HG03108 (cell line): ENCODE results near the gene SSBP3.

Experiments used
- ATAC-seq: cut with Tn5 transposase; IDR thresholded peaks from one replicate; pipeline ENCODE4 v1.9.1; 2021; ENCODE audit warnings: moderate library complexity; ENCODE audit not compliant: unreplicated experiment

The SSBP3 gene

DNA sequence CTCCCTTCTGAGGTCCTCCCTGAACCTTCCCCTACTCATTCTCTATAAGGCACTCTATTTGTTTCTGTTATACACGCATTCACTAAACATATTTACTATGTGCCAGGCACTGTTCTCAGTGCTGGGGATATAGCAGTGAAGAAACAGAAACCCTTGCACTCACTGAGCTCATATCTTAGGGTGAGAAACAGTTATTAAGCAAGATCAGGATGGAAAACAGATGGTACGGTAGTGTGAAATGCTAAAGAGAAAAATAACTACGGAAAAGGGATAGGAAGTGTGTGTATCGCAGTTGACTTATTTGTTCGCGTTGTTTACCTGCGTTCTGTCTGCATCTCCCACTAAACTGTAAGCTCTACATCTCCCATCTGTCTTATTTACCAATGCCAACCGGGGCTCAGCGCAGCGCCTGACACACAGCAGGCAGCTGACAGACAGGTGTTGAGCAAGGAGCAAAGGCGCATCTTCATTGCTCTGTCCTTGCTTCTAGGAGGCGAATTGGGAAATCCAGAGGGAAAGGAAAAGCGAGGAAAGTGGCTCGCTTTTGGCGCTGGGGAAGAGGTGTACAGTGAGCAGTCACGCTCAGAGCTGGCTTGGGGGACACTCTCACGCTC is 206.9 kb downstream of the SSBP3 start:
- ATAC-seq = no peak

DNA sequence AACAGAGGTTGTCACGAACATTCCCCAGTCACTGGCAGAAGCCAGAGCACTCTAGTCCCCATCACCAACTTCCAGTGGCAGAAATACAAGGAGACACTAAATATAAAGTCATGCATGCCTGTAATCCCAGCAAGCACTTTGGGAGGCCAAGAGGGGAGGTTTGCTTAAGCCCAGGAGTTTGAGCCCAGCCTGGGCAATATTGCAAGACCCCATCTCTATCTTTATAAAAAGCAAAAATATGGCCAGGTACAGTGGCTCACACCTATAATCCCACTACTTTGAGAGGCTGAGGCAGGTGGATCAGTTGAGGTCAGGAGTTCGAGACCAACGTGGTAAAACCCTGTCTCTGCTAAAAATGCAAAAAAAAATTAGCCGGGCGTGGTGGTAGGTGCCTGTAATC is 212.7 kb downstream of the SSBP3 start:
- no peak for ATAC-seq

DNA sequence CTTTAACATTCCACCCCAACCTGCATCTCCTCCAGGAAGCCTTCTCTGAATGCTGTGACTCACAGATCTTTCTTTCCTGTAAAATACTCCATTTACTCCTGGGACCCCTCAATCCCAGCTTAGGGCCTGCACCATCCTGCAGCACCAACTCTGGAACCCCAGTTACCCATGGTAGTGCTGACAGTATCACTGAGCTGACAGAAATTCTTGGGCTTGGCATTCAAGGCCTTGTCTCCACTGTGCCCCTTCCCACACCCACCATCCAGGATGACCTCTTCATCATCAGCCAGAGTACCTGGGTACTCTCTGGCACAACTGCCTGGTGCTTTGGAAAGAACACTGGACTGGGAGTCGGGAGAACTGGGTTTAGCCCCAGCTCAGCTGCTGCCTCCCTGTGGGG is 214.7 kb downstream of the SSBP3 start:
- no peak for ATAC-seq

DNA sequence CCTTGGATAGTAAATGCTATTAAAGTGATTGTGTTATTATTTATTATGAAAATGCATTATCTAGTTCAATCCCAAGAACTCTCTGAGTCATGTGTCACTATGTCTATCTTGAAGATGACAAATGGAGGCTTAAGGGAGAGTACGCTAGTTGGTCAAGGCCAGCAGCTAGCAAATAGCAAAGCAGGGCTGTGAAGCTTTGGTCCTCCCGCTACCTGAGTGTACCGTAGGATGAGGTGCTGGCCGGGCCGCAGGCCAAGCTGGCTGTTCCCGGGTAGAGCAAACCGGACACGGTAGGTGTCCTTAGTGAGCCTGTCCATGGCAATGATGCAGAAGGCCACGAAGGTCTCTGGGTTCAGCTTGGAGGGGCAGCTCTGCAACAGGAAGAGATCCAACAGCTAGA is 215.7 kb downstream of the SSBP3 start:
- ATAC-seq = no peak

DNA sequence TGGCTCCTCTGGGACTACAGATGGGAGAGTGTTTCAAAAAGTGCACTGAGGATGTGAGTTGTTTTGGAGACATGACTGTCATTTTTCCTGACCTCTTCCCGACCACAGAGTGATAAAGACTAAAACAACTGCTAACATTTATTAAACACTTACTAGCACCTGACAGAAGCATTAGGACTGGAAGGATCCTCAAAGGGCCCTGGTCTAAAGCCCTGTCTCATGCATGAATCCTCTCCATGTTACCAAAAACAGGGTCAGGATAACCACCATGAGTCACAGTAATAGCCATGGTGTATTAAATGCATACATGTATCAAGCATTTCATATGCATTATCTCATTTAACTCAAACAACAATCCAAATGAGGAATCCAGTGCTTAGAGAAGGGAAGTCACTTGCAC is 217.9 kb downstream of the SSBP3 start:
- ATAC-seq = no peak

DNA sequence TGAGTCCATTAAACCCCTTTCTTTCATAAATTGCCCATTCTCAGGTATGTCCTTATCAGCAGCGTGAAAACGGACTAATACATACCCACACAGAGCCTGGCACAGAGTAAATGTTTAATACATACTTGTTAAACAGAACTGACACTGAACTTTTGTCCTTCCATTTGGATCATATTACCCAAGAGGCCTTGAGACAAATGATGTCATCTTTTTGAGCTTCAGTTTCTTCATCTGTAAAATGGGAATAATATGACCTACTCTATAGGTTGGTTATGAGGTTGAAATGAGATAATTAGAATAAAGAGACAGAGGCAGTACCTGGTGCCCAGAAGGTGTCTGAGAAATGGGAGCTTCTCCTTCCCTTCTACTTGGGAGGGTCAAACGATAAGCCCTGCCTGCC is 220.1 kb downstream of the SSBP3 start:
- ATAC-seq = no peak

DNA sequence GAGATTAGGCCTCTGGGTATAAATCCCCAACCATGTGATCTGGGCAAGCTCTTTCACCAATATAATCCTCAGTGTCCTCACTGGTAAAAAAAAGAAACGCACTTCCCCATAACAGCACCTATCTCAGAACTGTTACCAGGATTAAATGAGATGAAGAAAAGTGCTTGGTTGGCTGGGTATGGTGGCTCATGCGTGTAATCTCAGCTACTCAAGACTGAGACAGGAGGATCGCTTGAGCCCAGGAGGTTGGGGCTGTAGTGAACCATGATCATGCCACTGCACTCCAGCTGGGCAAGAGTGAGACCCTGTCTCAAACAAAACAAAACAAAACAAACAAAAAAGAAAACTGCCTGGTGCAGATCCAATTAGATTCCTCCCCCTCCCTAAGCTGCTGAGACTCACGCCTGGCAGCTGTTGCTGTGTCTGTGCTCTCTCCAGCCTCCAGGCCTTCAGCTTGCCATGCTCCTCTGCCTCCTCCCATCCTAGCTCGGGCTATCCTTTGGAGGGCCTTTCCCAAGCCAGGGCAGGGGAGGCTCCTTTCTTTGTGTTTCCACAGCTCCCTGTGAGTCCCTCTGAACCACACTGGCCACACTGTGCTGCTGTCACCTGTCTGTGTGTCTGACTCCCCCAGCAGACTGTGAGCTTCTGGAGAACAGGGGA is 225.4 kb downstream of the SSBP3 start:
- ATAC-seq = no peak

DNA sequence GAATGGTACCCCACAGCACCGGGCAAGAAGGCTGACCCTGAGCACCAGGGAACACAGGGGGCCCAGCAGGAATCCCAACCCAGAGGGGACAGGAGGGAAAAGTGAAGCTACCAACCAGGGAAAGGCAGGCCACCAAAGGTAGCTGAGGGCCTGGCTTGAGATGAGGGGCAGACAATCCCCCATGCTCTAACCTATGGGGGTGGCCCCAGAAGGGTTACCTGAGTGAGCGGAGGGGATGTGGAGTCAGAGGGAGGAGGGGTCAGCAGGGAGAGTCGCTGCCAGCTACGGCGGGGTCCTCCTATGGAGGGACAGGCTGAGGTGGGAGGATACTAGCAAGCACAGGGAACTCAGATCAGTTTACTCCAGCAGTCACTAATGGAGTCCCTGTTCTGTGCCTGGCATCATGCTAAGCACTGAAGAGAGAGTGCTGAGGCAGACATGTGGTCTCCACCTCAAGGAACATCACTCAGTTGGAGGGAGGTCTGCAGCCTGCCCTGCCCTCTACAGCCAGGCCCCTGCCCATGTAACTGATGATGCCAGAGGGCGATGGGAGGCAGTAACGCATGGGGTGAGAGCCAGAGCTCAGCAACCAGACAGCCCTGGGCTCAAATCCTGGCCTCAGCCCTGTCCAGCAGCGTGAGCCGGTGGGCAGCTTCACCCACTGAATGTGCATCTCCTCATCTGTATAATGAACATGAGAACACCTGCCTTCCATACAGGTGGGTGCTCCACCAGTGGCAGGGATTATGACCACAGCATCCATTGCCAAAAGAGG is 227.7 kb downstream of the SSBP3 start:
- ATAC-seq = no peak

DNA sequence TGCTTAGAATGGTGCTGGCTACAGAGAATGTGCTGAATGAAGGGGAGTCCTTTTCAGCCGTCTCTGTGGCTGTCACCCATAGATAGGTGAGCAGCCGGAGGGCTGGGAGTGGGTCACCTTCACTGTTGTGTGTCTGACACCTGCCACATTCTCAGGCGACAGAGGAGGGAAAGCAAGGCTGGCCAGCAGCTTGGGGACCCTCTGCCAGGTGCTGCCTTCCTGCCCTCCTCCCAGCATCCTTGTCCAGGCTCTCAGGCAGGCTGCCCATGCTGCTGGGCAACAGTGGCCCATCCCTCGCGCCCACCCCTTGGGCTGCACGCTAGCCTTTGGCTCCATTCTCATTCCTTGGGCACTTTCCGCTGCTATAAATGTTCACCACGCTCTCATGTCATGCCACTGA is 228.5 kb downstream of the SSBP3 start:
- no peak for ATAC-seq

DNA sequence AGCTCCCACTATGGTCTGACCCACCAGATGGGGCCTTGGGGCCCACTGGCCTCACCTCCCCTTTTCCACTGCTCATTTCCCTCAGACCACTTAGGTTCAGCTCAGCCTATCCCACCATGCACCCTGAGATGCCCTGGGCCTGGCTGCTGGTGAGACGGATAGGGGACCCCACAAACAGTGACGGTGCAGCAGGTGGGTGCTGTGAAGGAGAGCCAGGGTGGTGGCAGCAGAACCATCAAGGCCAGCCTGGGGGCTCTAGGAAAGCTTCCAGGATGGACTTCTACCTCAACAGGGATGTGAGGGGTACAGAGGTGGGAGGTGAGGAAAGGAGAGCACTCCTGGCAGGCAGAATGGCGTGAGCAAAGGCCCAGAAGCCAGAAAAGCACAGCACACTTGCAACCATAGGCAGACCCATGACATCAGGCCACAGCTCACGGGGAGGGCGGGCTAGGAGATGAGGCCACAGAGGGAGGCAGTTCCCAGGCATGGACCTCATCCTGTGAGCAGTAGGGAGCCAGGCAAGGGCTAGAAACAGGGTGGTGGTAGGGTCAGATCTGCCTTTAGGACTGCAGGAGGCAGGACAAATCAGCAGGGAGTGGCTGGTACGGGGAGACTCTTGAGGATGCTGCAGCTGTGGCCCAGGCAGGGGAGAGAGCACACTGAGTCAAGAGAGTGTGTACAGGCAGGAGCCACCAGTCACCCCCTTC is 229.4 kb downstream of the SSBP3 start:
- no peak for ATAC-seq
